HG02678 (cell line): ENCODE measurements around the gene SH3PXD2A.

Experiments
- ATAC-seq: cut with Tn5 transposase; IDR thresholded peaks from one replicate; pipeline ENCODE4 v1.9.1; 2021; ENCODE audit warnings: mild to moderate bottlenecking, moderate library complexity; ENCODE audit not compliant: unreplicated experiment

SH3PXD2A gene

GRCh38 chr10:103692436-103692951 is 162.9 kb downstream of the SH3PXD2A start:
- peak; percentile 55 for ATAC-seq

GRCh38 chr10:103691723-103692435 is 163.5 kb downstream of the SH3PXD2A start:
- peak; percentile 28 for ATAC-seq

GRCh38 chr10:103691267-103691666 is 164.1 kb downstream of the SH3PXD2A start:
- no peak for ATAC-seq

- no peak for ATAC-seq
Observed at GRCh38 chr10:103690281-103690680, 165.1 kb downstream of the SH3PXD2A start.

- no peak for ATAC-seq
Observed at GRCh38 chr10:103688491-103688890, 166.9 kb downstream of the SH3PXD2A start.

- ATAC-seq, result no peak
Observed at GRCh38 chr10:103687718-103688117, 167.7 kb downstream of the SH3PXD2A start.

GRCh38 chr10:103687172-103687571 is 168.2 kb downstream of the SH3PXD2A start:
- ATAC-seq, result no peak

- ATAC-seq, result peak; percentile 71
Observed at GRCh38 chr10:103685880-103686669, 169.3 kb downstream of the SH3PXD2A start.

GRCh38 chr10:103683851-103684250 is 171.5 kb downstream of the SH3PXD2A start:
- ATAC-seq, result no peak

GRCh38 chr10:103682631-103683030 is 172.7 kb downstream of the SH3PXD2A start:
- ATAC-seq, result no peak

GRCh38 chr10:103681617-103682399 is 173.6 kb downstream of the SH3PXD2A start:
- no peak for ATAC-seq

- ATAC-seq, result no peak
Observed at GRCh38 chr10:103680869-103681236, 174.5 kb downstream of the SH3PXD2A start.

- ATAC-seq, result peak; percentile 70
Observed at GRCh38 chr10:103679096-103679790, 176.1 kb downstream of the SH3PXD2A start.

GRCh38 chr10:103678178-103678526 is 177.2 kb downstream of the SH3PXD2A start:
- peak; percentile 86 for ATAC-seq

GRCh38 chr10:103677486-103678177 is 177.7 kb downstream of the SH3PXD2A start:
- ATAC-seq, result no peak

- no peak for ATAC-seq
Observed at GRCh38 chr10:103676851-103677417, 178.4 kb downstream of the SH3PXD2A start.

- ATAC-seq, result no peak
Observed at GRCh38 chr10:103676058-103676785, 179.2 kb downstream of the SH3PXD2A start.

GRCh38 chr10:103673606-103674005 is 181.8 kb downstream of the SH3PXD2A start:
- no peak for ATAC-seq

- no peak for ATAC-seq
Observed at GRCh38 chr10:103672345-103672744, 183.0 kb downstream of the SH3PXD2A start.
